Progenitor cell of endocrine pancreas (in vitro differentiated cells): ENCODE results near the gene POLN. TPM values are rescaled to one million over a fixed set of nuclear protein-coding genes. Genes with fewer than 3 reads are reported as not detected.

ENCODE experiments used
- DNase-seq: peaks from one replicate; pipeline ENCODE4 v3.0.0; 2021; ENCODE audit warnings: low spot score; ENCODE audit not compliant: unreplicated experiment
- H3K27ac Mint-ChIP-seq: 2 replicates; pipeline ENCODE4 v1.8.0; 2021; ENCODE audit warnings: mild to moderate bottlenecking, moderate library complexity, mixed read lengths
- H3K27me3 Mint-ChIP-seq: 2 replicates; pipeline ENCODE4 v1.8.0; 2021; ENCODE audit warnings: mixed read lengths
- H3K36me3 Mint-ChIP-seq: 2 replicates; pipeline ENCODE4 v1.8.0; 2022; ENCODE audit warnings: mixed read lengths; ENCODE audit not compliant: insufficient read depth
- H3K4me1 Mint-ChIP-seq: 2 replicates; pipeline ENCODE4 v1.8.0; 2021; ENCODE audit warnings: low read depth, mixed read lengths
- H3K4me3 Mint-ChIP-seq: 2 replicates; pipeline ENCODE4 v1.8.0; 2021; ENCODE audit warnings: low read depth, mild to moderate bottlenecking, moderate library complexity, mixed read lengths
- H3K9me3 Mint-ChIP-seq: 2 replicates; pipeline ENCODE4 v1.8.0; 2021; ENCODE audit warnings: low read depth, mixed read lengths
- total RNA-seq: library from RNA; stranded (reverse); gene quantifications from 2 replicates; pipeline ENCODE4 v1.2.1, GENCODE V29; 2021
- TF ChIP-seq, protein P1 (sequence below): fragments of 200-600 bp; sonication (generic); IDR thresholded peaks from one replicate; pipeline ENCODE4 v1.5.0; 2021; ENCODE audit warnings: antibody characterized with exemption, mild to moderate bottlenecking; ENCODE audit not compliant: unreplicated experiment

Gene POLN
- total RNA-seq, 1 donor from 2014 or later: 5.9 TPM

- DNase-seq: no peak
- no peaks in the 10 kb centered on the region for H3K36me3 Mint-ChIP-seq
- H3K27ac Mint-ChIP-seq: no peak overlapping the region
- H3K9me3 Mint-ChIP-seq: no peaks in the 10 kb centered on the region
- peaks cover 2% of the 10 kb centered on the region for H3K27me3 Mint-ChIP-seq
- H3K4me3 Mint-ChIP-seq: no peak overlapping the region
- TF ChIP-seq, protein P1, sequence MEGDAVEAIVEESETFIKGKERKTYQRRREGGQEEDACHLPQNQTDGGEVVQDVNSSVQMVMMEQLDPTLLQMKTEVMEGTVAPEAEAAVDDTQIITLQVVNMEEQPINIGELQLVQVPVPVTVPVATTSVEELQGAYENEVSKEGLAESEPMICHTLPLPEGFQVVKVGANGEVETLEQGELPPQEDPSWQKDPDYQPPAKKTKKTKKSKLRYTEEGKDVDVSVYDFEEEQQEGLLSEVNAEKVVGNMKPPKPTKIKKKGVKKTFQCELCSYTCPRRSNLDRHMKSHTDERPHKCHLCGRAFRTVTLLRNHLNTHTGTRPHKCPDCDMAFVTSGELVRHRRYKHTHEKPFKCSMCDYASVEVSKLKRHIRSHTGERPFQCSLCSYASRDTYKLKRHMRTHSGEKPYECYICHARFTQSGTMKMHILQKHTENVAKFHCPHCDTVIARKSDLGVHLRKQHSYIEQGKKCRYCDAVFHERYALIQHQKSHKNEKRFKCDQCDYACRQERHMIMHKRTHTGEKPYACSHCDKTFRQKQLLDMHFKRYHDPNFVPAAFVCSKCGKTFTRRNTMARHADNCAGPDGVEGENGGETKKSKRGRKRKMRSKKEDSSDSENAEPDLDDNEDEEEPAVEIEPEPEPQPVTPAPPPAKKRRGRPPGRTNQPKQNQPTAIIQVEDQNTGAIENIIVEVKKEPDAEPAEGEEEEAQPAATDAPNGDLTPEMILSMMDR: no peak
- no peaks in the 10 kb centered on the region for H3K4me1 Mint-ChIP-seq
Measured at GRCh38 chr4:2288051-2288541, 46.2 kb upstream of the POLN start.

- H3K27ac Mint-ChIP-seq: no peak overlapping the region
- no peaks in the 10 kb centered on the region for H3K9me3 Mint-ChIP-seq
- TF ChIP-seq, protein P1: no peak
- H3K27me3 Mint-ChIP-seq: peaks cover 2% of the 10 kb centered on the region
- H3K36me3 Mint-ChIP-seq: no peaks in the 10 kb centered on the region
- DNase-seq: no peak
- no peaks in the 10 kb centered on the region for H3K4me1 Mint-ChIP-seq
- no peak overlapping the region for H3K4me3 Mint-ChIP-seq
Measured at GRCh38 chr4:2287594-2287915, 45.6 kb upstream of the POLN start.

DNA sequence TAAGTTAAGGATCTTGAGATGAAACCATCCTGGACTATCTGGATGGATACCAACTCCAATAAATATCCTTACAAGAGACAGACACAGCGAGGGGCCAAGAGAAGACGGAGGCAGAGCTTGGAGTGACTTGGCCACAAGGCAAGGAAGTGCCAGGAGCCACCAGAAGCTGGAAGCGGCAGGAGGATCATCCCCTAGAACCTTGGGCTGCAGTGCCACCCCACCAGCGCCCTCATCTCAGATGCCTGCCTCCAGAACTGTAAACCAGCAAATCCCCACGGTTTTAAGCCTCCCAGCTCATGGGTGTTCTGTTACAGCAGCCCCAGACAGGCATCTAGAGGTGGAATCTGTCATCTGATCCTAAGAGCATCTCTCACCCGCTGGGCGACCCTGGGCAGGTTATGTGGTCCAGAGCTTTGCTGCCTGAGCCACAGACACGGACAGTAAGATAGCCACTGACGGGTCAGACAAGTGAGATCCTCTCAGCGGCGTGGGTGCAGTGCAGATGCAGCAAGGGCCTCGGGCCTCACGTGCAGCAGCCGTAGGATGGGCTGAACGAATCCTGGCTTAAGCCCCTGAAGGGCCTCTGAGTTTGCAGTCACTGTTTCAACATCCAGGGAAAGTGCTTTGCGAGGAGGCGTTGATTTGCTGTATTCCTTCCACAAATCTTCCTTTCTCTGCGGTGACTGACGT lies 45.1 kb upstream of the POLN start:
- Mint-ChIP-seq H3K27me3 (peaks cover 2% of the 10 kb centered on the region), H3K4me1 (no peaks in the 10 kb centered on the region), H3K36me3 (no peaks in the 10 kb centered on the region), H3K4me3 (no peak overlapping the region), H3K27ac (no peak overlapping the region), H3K9me3 (no peaks in the 10 kb centered on the region)
- TF ChIP-seq, protein P1: no peak
- no peak for DNase-seq

GRCh38 chr4:2285613-2286381 lies 43.9 kb upstream of the POLN start:
- no peak for DNase-seq
- H3K27ac Mint-ChIP-seq: no peak overlapping the region
- no peak overlapping the region for H3K4me3 Mint-ChIP-seq
- H3K27me3 Mint-ChIP-seq: peaks cover 2% of the 10 kb centered on the region
- no peaks in the 10 kb centered on the region for H3K9me3 Mint-ChIP-seq
- H3K36me3 Mint-ChIP-seq: no peaks in the 10 kb centered on the region
- TF ChIP-seq, protein P1: no peak
- no peaks in the 10 kb centered on the region for H3K4me1 Mint-ChIP-seq

DNA sequence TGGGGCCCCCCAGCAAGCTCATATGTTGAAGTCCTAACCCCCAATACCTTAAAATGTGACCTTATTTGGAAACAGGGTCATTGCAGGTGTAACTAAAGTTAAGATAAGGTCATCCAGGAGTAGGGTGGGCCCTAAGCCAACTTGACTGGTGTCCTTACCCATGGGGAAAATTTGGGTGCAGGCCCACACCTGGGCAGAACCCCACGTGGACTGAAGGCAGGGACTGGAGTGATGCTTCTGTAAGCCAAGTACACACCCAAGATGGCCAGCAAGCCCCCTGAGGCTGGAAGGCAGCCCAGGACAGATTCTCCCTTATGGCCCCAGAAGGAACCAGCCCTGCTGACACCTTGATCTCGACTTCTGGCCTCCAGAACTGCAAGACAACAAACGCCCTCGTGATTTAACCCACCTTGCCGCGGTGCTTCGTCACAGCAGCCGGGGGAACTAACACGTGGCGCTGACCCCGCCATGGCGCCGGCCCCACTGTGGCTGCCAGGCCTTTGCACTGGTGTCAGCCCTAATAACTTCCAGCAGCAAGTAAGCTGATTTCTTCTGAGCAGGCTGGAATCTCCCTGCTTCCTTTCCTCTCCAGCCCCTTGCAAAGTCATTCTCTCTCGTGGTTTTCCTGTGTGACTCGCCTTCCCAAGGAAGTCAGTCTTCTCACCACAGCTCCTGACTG lies 43.2 kb upstream of the POLN start:
- Mint-ChIP-seq H3K9me3 (no peaks in the 10 kb centered on the region), H3K27ac (no peak overlapping the region), H3K4me3 (no peak overlapping the region), H3K36me3 (no peaks in the 10 kb centered on the region), H3K27me3 (peaks cover 2% of the 10 kb centered on the region), H3K4me1 (no peaks in the 10 kb centered on the region)
- DNase-seq: no peak
- TF ChIP-seq, protein P1: no peak
